ENCODE results near the gene PTPRD.

The PTPRD gene

GRCh38 chr9:10144355-10144754, 468.4 kb downstream of the PTPRD start:
- TF ChIP-seq SUZ12 (IDR thresholded peaks at IDR 0.05; ENCODE audit: extremely low read depth, insufficient read depth, insufficient read length): no peak
- H3K36me3 ChIP-seq (ENCODE audit: insufficient read depth, insufficient read length, low read length): no peaks in the 10 kb centered on the region
- no peaks in the 10 kb centered on the region for H3K27me3 ChIP-seq (ENCODE audit: insufficient read depth, insufficient read length)
- H3K4me1 ChIP-seq (ENCODE audit: insufficient read depth, insufficient read length): no peaks in the 10 kb centered on the region
- DNase-seq (ENCODE audit: low read depth, low spot score): no peak
- H3K9ac ChIP-seq (ENCODE audit: insufficient read length, low read depth): no peak overlapping the region
- H3K9me3 ChIP-seq (ENCODE audit: insufficient read depth, low read length): no peaks in the 10 kb centered on the region
- no peak overlapping the region for H3K4me3 ChIP-seq (ENCODE audit: insufficient read length, low read depth)

DNA sequence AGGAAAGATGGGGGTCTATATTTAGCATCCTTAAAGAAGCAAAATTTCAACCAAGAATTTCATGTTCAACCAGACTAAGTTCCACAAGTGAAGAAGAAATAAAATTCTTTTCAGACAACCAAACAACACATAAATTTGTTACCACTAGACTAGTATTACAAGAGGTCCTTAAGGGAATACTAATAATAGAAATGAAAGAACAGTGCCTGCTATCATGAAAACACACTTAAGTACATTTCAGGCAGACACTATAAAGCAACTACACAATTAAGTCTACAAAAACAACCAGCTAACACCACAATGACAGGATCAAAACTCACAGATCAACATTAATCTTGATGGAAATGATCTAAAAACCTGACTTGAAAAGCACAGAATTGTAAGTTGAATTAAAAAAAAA, 477.2 kb downstream of the PTPRD start:
- TF ChIP-seq SUZ12 (IDR thresholded peaks at IDR 0.05; ENCODE audit: extremely low read depth, insufficient read depth, insufficient read length): no peak
- no peak for TF ChIP-seq YY1 (IDR thresholded peaks at IDR 0.05; ENCODE audit: insufficient read depth, insufficient read length)
- no peak for TF ChIP-seq ZNF274 (IDR thresholded peaks at IDR 0.05; ENCODE audit: low read depth, low read length)
- Histone ChIP-seq H3K9ac (ENCODE audit: insufficient read length, low read depth) (no peak overlapping the region), H3K9me3 (ENCODE audit: insufficient read depth, low read length) (no peaks in the 10 kb centered on the region), H3K4me1 (ENCODE audit: insufficient read depth, insufficient read length) (peaks cover 6% of the 10 kb centered on the region), H3K4me3 (ENCODE audit: insufficient read length, low read depth) (no peak overlapping the region), H3K27me3 (ENCODE audit: insufficient read depth, insufficient read length) (no peaks in the 10 kb centered on the region), H3K36me3 (ENCODE audit: insufficient read depth, insufficient read length, low read length) (no peaks in the 10 kb centered on the region)
- no peak for DNase-seq (ENCODE audit: low read depth, low spot score)

- peak; percentile 3 for DNase-seq (ENCODE audit: low read depth, low spot score)
- TF ChIP-seq SUZ12 (IDR thresholded peaks at IDR 0.05; ENCODE audit: extremely low read depth, insufficient read depth, insufficient read length) (no peak), ZNF274 (IDR thresholded peaks at IDR 0.05; ENCODE audit: low read depth, low read length) (no peak), YY1 (IDR thresholded peaks at IDR 0.05; ENCODE audit: insufficient read depth, insufficient read length) (no peak)
Observed at GRCh38 chr9:10134266-10134665, 478.5 kb downstream of the PTPRD start.

GRCh38 chr9:10130061-10130675, 482.6 kb downstream of the PTPRD start:
- peaks cover 6% of the 10 kb centered on the region for H3K4me1 ChIP-seq (ENCODE audit: insufficient read depth, insufficient read length)
- no peaks in the 10 kb centered on the region for H3K27me3 ChIP-seq (ENCODE audit: insufficient read depth, insufficient read length)
- H3K9ac ChIP-seq (ENCODE audit: insufficient read length, low read depth): no peak overlapping the region
- no peaks in the 10 kb centered on the region for H3K36me3 ChIP-seq (ENCODE audit: insufficient read depth, insufficient read length, low read length)
- H3K9me3 ChIP-seq (ENCODE audit: insufficient read depth, low read length): no peaks in the 10 kb centered on the region
- no peak overlapping the region for H3K4me3 ChIP-seq (ENCODE audit: insufficient read length, low read depth)
- DNase-seq (ENCODE audit: low read depth, low spot score): no peak
- TF ChIP-seq ZNF274 (IDR thresholded peaks at IDR 0.05; ENCODE audit: low read depth, low read length): no peak
- TF ChIP-seq SUZ12 (IDR thresholded peaks at IDR 0.05; ENCODE audit: extremely low read depth, insufficient read depth, insufficient read length): no peak
- no peak for TF ChIP-seq YY1 (IDR thresholded peaks at IDR 0.05; ENCODE audit: insufficient read depth, insufficient read length)

More at GRCh38 chr9:10134266-10134665, 478.5 kb downstream of the PTPRD start:
- peaks cover 6% of the 10 kb centered on the region for H3K4me1 ChIP-seq (ENCODE audit: insufficient read depth, insufficient read length)
- no peaks in the 10 kb centered on the region for H3K27me3 ChIP-seq (ENCODE audit: insufficient read depth, insufficient read length)
- no peak overlapping the region for H3K9ac ChIP-seq (ENCODE audit: insufficient read length, low read depth)
- H3K4me3 ChIP-seq (ENCODE audit: insufficient read length, low read depth): no peak overlapping the region
- no peaks in the 10 kb centered on the region for H3K9me3 ChIP-seq (ENCODE audit: insufficient read depth, low read length)
- no peaks in the 10 kb centered on the region for H3K36me3 ChIP-seq (ENCODE audit: insufficient read depth, insufficient read length, low read length)

GRCh38 chr9:10127867-10128266, 484.9 kb downstream of the PTPRD start:
- no peak for TF ChIP-seq YY1 (IDR thresholded peaks at IDR 0.05; ENCODE audit: insufficient read depth, insufficient read length)
- no peak for TF ChIP-seq ZNF274 (IDR thresholded peaks at IDR 0.05; ENCODE audit: low read depth, low read length)
- TF ChIP-seq SUZ12 (IDR thresholded peaks at IDR 0.05; ENCODE audit: extremely low read depth, insufficient read depth, insufficient read length): no peak
- H3K4me3 ChIP-seq (ENCODE audit: insufficient read length, low read depth): no peak overlapping the region
- no peak for DNase-seq (ENCODE audit: low read depth, low spot score)
- no peaks in the 10 kb centered on the region for H3K4me1 ChIP-seq (ENCODE audit: insufficient read depth, insufficient read length)
- no peaks in the 10 kb centered on the region for H3K36me3 ChIP-seq (ENCODE audit: insufficient read depth, insufficient read length, low read length)
- no peak overlapping the region for H3K9ac ChIP-seq (ENCODE audit: insufficient read length, low read depth)
- H3K9me3 ChIP-seq (ENCODE audit: insufficient read depth, low read length): no peaks in the 10 kb centered on the region
- H3K27me3 ChIP-seq (ENCODE audit: insufficient read depth, insufficient read length): no peaks in the 10 kb centered on the region

- H3K36me3 ChIP-seq (ENCODE audit: insufficient read depth, insufficient read length, low read length): no peaks in the 10 kb centered on the region
- no peaks in the 10 kb centered on the region for H3K27me3 ChIP-seq (ENCODE audit: insufficient read depth, insufficient read length)
- H3K4me3 ChIP-seq (ENCODE audit: insufficient read length, low read depth): no peak overlapping the region
- H3K4me1 ChIP-seq (ENCODE audit: insufficient read depth, insufficient read length): no peaks in the 10 kb centered on the region
- H3K9ac ChIP-seq (ENCODE audit: insufficient read length, low read depth): no peak overlapping the region
- H3K9me3 ChIP-seq (ENCODE audit: insufficient read depth, low read length): no peaks in the 10 kb centered on the region
- TF ChIP-seq SUZ12 (IDR thresholded peaks at IDR 0.05; ENCODE audit: extremely low read depth, insufficient read depth, insufficient read length) (no peak), YY1 (IDR thresholded peaks at IDR 0.05; ENCODE audit: insufficient read depth, insufficient read length) (no peak), ZNF274 (IDR thresholded peaks at IDR 0.05; ENCODE audit: low read depth, low read length) (no peak)
- no peak for DNase-seq (ENCODE audit: low read depth, low spot score)
Observed at GRCh38 chr9:10112798-10113197, 500.0 kb downstream of the PTPRD start.

GRCh38 chr9:10112070-10112469, 500.7 kb downstream of the PTPRD start:
- Histone ChIP-seq H3K4me3 (ENCODE audit: insufficient read length, low read depth) (no peak overlapping the region), H3K9me3 (ENCODE audit: insufficient read depth, low read length) (no peaks in the 10 kb centered on the region), H3K27me3 (ENCODE audit: insufficient read depth, insufficient read length) (no peaks in the 10 kb centered on the region), H3K9ac (ENCODE audit: insufficient read length, low read depth) (no peak overlapping the region), H3K36me3 (ENCODE audit: insufficient read depth, insufficient read length, low read length) (no peaks in the 10 kb centered on the region), H3K4me1 (ENCODE audit: insufficient read depth, insufficient read length) (no peaks in the 10 kb centered on the region)
- TF ChIP-seq ZNF274 (IDR thresholded peaks at IDR 0.05; ENCODE audit: low read depth, low read length) (no peak), YY1 (IDR thresholded peaks at IDR 0.05; ENCODE audit: insufficient read depth, insufficient read length) (no peak), SUZ12 (IDR thresholded peaks at IDR 0.05; ENCODE audit: extremely low read depth, insufficient read depth, insufficient read length) (no peak)
- no peak for DNase-seq (ENCODE audit: low read depth, low spot score)
